NCI-H82 (cell line): ENCODE measurements around the gene CYP21A2.

Experiments used
- DNase-seq: peaks from one replicate; lab custom pipeline; 2025; lab: John Stamatoyannopoulos, UW

The CYP21A2 gene

DNA sequence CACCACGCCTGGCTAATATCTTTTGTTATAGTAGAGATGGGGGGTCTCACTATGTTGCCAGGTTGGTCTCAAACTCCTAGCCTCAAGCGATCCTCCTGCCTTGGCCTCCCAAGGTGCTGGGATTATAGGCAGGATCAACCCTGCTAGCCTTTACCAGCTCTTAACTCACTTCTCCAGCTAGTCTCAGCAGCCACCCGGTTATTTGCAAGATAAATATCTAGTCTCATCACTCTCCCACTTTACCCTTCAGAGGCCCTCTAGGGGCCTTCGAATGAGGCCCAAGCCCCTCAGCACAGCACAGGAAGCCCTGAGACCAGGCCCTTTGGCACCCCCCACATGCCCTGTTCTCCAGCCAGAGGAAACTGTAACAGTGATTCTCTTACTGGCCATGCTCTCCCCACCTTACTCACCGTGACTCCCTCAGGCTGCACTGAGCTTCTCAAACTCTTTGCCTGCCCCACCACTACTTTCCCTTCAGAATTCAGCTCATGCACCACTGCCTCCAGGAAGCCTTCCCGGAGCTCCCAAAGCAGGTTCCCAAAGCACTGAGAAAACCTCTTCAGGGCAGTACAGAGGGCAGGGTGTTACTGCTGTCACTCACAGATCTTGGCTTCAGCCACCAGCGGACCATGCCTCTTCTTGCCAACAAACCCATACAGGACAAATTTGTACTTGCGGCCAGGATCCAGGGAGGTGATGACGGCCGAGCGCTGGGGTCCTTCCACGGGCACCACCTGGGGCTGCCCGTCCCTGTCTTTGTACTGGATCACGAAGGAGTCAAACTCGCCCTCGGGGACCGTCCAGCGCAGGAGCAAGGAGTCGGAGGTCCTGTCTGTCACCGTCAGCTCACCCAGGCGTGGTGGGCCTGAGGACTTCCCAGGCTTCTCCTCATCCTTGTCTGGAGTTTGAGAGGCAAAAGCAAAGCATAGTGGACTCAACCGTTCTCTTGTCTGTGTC lies 45.9 kb downstream of the CYP21A2 start:
- DNase-seq: no peak

GRCh38 chr6:32084780-32085179 lies 46.6 kb downstream of the CYP21A2 start:
- DNase-seq: no peak

DNA sequence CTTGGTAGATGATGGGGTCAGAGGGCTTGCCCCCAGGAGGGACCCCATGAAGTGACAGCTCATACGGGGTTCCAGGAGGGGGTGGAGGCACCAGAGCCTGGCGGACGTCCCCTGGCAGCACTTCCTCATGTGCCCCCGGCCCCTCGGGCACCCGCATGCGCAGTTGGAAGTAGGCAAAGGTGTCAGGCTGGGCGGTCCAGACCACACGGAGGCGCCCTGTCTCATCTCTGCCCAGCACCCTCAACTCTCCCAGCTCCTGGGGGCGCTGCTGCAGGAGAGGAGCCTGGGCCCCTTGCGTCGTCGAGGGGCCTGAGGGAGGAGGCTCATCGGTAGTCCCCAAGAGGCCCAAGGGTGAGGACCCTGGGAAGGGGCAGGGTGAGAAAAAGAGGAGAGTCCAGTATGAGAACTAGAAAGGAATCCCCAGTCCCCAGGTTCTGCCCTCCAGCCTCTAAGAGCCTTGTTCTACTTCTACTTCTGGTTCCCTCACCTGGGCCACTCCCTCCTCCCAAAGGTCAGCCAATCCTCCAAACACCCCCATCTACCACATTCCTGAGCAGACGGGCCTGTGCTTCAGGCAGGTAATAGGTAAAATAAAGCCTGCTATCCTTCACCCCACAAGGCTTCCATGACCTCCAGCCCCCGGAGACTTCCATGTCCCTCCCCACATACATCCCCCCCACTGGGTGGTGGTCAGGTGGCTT lies 47.7 kb downstream of the CYP21A2 start:
- peak; percentile 27 for DNase-seq

DNA sequence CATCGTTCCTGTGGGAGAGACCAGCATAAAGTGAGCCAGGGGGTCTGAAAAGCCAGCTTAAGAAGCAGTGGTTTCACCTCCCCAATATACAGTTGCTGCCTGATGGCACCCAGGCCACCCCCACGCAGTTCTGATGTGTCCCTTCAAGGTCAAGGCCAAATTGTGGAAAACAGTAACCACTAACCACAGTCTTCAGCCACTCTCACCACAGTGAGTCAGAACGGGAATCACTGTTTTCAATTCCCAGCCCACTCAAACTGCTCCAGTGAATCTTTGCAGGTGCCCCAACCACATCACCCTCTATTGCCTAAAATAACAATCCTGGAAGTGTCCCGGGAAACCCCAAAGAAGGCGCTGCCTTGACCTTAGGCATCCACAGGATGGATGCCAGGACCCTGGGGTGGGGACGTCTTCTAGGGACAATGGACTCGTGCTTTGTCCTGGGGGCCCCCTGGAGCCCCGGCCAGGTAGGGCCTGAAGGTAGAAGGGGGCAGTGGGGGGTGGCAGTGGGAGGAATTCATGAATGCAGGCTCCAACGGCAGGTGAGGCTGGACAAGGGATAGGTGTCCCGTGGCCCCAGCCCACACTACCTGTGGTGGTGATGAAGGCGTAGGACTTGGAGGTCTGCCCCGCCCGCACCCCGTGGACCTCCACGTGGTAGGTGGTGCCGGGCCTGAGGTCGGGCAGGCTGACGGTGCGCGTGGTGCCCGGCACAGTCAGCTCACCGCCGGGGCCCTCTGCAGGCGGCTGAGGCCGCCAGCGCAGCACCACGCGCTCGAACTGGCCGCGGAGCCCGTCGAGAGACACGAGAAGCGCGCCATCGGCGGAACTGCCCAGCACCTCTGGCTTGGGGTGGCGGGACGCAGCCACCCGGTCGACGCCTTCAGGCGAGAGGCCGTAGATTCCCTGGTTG lies 48.7 kb downstream of the CYP21A2 start:
- peak; percentile 59 for DNase-seq

GRCh38 chr6:32087574-32088486 lies 49.6 kb downstream of the CYP21A2 start:
- DNase-seq: peak; percentile 85

DNA sequence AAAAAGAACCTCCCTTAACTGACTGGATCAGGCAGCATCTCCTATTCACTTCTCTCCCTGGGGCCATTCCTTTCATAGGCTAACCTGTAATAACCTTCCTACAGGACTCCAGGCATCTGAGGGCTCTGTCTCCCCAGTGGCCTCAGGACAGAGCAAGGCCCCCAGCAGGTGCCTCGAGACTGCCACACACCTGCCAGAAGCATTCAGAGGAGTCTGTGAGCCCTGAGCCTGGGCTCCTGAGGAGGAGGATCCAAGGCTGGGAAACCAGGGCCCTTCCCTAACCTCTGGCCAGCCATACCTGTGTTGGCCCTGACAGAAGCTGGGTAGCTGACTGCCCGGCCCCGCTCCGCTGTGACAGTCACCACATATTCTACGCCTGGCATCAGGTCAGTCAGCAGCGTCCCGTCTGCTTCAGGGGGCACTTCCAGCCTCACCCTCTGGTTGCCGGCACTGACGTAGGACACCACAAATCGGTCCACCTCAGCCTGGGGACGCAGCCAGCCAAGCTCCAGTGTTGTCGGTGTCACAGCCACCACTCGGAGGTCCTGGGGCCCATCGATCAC lies 50.4 kb downstream of the CYP21A2 start:
- DNase-seq: no peak

DNA sequence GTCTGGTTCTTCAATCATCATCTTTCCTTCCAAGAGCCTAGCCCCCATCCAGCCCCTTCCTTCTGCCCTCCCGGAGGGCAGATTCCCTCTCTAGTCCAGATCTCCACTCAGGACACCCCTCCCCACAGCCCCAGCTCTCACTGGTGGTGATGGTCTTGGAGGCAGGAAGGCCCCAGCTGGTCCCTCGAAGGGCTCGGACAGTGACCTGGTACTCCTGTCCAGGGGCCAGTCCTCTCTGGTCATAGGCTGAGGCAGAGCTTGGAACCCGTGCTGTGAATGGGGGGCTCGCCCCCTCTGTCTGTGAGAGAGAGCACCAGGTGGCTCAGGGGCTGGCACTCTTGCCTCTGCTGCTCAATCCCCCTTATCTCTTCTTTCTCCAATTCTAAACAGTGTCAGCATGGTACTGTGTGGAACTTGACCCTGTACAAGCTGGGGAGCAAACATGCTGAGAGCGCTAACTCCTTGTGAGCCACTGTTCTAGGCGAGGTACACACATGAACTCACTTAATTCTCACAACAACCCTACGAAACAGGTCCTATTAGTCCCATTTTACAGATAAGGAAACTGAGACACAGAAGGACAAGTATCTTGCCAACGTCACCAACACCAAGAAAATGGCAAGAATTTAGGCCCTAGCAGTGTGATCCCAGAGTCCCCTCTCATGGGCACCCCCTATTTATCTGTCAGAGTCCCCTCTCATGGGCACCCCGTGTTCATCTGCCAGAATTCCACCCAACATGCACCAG lies 51.0 kb downstream of the CYP21A2 start:
- no peak for DNase-seq
